HTERT RPE-1 (cell line): ENCODE results near the gene MMS19.
"Not testable (repeated sequence)": the region's sequence is repeated elsewhere in the genome, so short reads cannot be mapped to it uniquely, and the experiment has no call there.

ENCODE experiments used
- in situ Hi-C: fragments of 300-500 bp; cut with MboI; formaldehyde crosslinking; loops from 4 replicates; pipeline ENCODE4 v1.14.3; 2020; ENCODE audit warnings: low sequenced_read_pairs

MMS19 gene

GRCh38 chr10:97434055-97434454 lies 64.2 kb downstream of the MMS19 start:
- in situ Hi-C loops, result no loop called here

- in situ Hi-C loops, result no loop called here
Measured at GRCh38 chr10:97428572-97428981, 69.6 kb downstream of the MMS19 start.

GRCh38 chr10:97427571-97428179 lies 70.5 kb downstream of the MMS19 start:
- in situ Hi-C loops, result no loop called here

GRCh38 chr10:97426776-97427570 lies 71.2 kb downstream of the MMS19 start:
- in situ Hi-C loops, result no loop called here

- in situ Hi-C loops, result no loop called here
Measured at GRCh38 chr10:97425964-97426775, 72.1 kb downstream of the MMS19 start, which contains the start of gene PGAM1. PGAM1 (plus strand) TSS chr10:97426191; CDS start chr10:97426308, 117 bp downstream.

- in situ Hi-C loops, result not testable (repeated sequence)
Measured at GRCh38 chr10:97423757-97424098, 74.5 kb downstream of the MMS19 start.

GRCh38 chr10:97416565-97416964 lies 81.7 kb downstream of the MMS19 start:
- in situ Hi-C loops, result no loop called here

GRCh38 chr10:97412891-97413304 lies 85.3 kb downstream of the MMS19 start:
- in situ Hi-C loops, result no loop called here

- in situ Hi-C loops, result no loop called here
Measured at GRCh38 chr10:97411406-97411805, 86.8 kb downstream of the MMS19 start.

- in situ Hi-C loops, result no loop called here
Measured at GRCh38 chr10:97408496-97408992, 89.7 kb downstream of the MMS19 start.
